OCI-LY7 (cell line): Measurements from ENCODE around the gene SPTBN2.

Experiments
- CTCF ChIP-seq: fragments of 200-600 bp; sonication (generic); conservative IDR thresholded peaks from 2 replicates; pipeline ENCODE4 v1.5.1; 2014; ENCODE audit warnings: mild to moderate bottlenecking, antibody characterized with exemption, low read length, moderate library complexity, mixed read lengths
- EZH2phosphoT487 ChIP-seq: fragments of 200-600 bp; sonication (generic); IDR thresholded peaks from 2 replicates; pipeline ENCODE4 v1.6.1; 2018; ENCODE audit warnings: low read depth, borderline replicate concordance, mild to moderate bottlenecking, mixed run types, antibody characterized with exemption, low read length, moderate library complexity, mixed read lengths

GRCh38 chr11:66683877-66684276 is 45.1 kb downstream of the SPTBN2 start:
- TF ChIP-seq CTCF (no peak), EZH2phosphoT487 (no peak)
